Measurements from ENCODE around the gene MAF.

MAF gene

DNA sequence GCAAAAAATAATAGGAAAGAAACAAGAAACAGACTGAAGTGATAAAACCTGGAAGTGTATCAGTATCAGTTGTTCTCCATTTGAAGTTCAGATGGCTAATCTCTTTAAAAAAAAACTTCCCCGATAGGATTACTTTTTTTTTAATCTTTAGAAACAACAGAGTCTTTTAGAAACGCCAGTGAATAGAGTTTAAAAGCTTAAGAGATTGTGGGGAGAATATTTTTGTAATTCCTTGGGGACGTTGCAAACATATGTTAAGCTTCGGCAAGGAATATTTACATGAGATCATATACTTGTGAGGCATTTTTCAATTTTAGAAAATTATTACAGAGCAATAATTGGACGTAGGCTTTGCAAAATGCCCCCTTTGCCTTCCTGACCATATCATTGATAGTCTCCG is 13.2 kb downstream of the MAF start:
- no peak for DNase-seq

DNA sequence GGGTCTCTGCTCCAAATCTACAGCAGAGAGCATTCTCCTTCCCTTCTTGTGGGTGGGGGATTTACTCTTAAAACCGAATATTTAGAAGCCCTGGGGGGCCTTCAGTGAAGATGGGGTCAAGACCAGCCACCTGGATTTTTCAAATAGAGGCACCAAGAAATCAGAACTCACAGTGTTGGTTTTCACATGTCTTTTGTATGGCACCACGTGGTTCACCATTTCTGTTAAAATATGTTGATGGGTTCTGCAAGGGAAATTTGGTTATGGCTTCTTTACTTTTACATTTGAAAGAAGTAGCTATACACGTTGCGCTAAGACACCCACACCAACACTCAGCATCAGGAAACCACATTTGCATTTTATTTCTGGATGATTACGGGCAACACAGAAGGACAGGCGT is 17.7 kb downstream of the MAF start:
- no peak for DNase-seq

DNA sequence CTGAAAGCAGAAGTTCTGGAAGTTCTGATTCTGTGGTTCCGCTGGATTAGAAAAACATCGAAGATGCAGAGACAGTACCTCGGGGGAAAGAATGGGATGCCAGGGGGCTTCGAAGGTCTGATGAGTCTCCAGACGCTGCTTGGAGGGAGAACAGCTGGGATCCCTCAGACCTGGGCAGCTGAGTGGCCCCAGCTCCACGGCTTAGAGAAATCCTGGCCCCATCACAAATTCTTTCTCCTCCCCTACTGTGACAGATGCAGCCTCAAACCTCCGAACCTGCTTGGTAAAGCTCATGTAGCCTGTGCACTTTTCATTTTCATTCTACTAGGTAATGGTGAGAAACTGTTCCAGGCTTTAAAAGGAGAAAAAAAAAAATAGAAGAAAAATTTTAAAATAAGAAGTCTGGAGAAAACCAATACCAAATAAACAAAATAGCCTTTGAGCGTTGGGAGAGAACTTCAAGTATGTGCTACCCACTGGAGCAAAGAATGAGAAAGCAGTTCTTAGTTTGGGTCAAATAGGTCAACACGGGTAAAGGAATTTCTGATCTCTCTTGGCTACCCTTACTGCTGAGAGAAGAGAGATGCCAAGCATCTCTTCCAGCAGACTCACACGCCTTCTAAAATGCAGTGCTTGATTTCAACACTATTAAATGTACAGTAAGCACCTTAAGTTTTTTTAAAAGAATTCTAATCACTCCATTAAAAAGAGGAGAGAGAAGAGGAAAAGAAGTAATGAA is 19.9 kb downstream of the MAF start:
- DNase-seq, result no peak

DNA sequence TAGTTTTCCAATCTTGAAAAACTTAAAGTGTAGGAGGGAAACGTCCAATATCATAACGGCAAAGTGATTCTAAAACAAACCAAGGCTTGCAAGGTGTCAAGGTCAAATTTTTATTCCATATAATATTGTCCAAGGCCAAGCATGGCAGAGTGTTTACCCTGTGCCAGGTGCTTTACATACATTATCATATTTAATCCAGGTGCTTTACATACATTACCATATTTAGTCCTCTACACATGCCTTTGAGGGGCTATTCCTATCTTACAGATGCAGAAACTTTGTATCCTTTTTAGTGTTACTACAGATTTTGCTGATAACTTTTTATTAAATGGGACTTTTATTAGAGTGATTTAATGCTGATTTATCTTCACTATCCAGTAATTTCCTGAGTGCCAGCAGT is 23.9 kb downstream of the MAF start:
- no peak for DNase-seq

DNA sequence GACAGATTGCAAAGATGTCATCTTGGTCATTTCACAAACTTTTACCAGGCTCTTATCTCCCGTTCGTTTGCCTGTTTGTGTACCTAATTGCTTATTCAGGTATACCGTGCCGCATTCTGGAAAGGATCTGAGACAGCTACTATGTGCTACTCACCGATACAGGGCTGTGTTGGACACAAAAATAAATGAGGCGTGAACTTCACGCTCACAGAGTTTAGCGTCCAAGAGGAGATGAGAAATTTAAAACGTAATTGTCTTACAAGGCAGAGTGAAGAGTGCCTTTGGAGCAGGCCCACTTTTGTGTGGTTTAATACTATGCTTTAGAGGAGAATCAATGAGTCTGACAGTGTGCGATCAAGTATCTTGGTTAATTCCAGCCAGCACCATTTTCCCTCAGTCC is 26.7 kb downstream of the MAF start:
- no peak for DNase-seq

DNA sequence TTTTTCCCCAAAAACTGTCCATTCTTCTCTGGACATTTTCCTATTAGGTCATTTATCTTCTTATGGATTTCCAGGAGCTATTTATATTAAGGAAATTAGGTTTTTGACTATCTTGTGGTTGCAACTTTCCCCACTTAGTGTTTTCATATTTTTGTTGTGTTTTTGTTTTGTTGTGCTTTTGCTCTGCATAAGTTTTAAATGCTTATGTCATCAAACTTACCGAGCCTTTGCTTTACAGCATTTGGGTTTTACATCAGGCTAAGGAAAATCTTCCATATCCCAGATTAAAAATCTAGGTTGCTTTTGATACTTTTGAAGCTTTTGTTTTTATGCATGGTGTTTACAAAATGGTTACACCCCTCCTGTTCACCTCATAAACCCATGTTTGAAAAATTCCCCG is 27.5 kb downstream of the MAF start:
- no peak for DNase-seq

DNA sequence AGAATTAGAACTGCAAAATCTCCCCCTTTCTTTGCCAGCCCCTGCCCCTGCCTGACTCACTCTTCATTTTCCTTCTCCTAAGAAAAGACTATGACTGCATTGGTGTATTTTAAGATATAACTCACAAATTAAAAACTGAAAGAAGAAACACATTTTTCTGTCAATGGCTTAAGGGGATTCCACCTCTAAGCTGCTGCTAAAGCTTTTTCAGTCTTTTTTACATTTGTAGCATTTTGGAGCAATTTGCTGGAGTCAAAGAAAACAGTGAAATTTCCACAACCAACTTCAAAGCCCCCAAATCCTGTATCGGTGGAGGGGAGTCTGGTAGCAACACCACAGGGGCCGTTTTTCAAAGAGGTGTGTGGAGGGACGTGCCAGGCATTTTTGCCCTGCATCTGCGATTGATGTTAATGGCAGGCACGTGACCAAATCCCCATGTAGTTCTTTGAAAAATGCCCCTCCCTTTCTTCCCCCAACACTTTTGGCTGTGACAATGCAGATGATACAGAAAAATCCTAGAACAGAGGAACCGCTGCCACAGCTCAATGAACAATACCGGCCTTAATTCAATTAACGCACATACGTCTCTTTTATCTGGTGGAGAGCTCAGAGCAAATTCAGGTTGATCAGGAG is 28.5 kb downstream of the MAF start:
- DNase-seq, result no peak

DNA sequence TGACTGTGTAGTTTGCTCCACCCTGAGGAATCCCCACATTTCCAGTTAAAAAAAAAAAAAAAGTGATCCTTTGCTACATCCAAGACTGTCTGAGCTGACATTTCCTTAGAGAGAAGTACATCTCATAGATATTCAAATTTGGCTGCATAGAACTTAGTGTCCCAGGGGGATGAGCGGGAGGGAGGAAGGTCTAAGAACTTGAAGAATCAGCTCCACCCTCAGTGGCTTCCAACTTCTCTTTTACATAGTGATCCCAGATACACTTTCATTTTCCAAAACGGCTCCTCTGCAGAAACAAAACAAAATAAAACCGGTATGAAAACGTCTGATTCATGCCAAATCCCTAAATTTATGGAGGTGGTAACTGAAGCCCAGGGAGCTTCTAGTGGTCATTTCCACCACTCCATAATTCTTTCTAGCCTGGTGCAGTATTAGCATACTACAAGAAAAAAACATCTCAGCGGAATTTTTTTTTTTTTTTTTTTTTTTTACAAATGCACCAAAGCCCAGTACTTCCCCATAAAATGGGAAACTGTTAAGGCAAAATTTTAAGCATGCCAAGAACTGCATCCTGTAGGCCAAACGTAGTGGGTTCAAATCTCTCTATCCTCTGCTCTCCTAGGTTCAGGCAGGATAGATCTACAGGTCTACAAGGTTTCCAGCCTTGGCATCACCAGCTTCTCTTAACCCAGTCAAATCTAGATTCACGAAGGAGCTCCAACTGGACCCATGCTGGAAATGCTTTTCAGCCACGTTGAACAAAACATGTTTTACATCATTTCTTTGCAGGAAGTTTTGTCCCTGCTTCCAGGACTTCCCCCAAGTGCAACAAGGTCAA is 29.3 kb downstream of the MAF start:
- no peak for DNase-seq

DNA sequence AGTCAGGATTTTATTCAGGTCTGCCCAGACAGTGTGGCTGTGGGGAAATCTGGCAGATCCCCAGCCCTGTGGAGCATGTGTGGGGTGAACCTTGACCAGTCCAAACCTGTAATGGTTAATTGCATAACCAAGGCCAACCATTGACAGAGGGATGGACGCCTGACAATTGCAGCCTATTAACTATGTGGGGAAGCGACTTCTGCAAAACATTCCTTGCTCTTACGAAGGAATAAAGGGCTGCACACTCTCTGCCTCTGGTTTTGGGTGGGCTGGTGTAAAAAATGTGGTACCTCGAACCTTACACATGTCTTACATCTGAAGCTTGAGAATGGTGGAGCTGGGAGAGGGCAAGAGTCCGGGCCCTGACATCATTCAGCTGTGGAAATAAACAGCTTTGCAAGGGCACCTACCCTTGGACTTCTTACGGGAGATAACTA is 35.8 kb downstream of the MAF start:
- no peak for DNase-seq

DNA sequence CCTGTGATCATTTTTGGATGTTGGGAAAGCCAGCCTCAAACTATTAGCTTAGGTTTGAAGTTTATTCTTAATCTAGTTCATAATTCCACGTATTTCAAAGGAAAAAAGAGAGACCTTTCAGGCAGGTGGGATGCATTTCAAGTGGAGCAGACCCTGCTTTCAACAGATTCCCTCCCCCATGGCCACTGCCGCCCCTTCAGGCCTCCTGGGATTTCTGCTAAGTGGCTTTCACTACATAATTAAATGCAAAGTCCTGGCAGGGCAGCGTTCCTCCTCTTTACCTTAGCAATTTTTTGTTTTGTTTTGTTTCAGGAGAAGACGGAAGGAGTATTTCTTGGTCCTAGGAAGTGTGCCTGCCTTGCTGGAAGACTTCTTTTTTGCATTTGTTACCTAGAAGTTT is 36.6 kb downstream of the MAF start:
- DNase-seq, result no peak

DNA sequence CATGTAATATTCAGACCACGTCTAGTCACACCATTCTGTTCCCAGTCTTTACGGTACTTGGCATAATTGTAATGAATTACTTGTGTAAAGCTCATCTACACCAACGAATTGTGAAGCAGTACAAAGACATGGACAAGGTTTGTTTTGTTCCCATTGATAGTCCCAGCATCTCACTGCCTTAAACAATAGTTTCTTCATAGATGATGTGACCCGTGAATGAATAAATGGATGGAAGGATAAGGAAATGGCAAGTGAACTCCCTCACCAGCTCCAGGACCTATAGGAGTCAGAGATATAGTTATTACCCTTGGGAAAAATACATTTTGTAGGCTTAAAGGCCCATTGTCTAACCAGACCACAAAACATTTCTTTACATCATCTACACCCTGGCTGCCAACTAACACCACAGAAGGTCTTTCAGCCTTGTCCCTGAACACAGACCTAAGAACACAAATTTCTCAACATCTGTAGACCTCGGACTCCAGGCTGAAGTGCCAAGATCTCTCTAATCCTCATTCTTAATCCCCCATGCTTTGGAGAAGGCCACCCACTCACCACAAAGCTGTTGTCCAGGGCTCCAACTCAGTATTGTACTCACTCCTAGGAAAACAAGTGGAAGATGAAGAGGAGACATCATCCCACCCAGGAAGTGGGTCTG is 38.2 kb downstream of the MAF start:
- DNase-seq, result no peak

DNA sequence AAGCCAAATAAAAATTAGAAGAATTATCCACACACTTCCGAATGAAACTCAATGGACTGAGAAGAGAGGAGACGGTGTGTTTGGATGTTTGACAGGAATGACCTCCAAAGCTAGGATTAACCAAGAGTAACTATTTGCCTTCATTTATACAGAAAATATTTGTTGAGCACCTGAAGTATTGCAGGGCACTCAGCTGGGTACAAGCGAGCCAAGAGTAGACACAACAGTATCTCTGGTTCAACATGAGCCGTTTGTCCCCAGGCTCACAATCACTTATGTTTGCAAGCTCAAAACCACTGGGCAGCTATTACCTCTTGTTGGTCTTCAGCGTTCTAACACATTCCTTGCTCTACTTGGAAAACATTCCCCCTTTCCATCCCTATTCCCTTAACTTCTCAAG is 38.8 kb downstream of the MAF start:
- no peak for DNase-seq

DNA sequence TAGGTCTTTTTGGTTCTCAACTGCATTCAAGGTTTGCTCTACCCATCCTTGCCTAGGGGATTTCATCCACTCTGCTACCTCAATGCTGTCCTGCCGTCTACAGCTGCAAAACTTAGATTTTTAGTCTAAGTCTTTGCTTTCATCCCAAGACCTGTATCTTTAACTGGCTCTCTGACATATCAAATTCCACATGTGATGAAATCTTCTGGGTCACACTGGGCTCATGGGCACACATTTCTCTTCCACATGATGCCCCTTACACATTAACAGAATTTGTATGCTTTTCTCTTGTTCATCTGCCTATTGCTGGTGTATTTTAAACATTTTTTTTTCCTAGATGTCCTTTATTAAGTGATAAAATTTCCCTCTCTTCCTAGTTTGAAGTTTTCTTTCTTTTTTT is 39.6 kb downstream of the MAF start:
- no peak for DNase-seq

DNA sequence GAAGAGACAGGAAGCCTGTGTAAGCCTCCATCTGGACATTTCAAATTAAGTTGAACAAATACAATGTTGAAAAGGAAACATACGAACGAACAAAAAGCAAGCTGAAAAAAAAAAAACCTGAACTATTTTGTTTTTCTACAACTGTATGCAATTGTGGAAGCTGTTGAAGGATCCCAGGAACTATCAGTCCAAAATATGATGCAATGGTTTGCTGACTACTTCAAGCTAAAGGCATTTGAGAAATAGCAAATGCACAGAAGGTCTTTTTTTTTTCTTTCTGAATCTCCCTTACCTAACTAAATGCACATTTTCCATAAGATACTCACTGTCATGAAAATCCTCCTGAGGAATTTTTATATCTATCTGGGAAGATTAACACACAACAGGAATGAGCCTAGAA is 40.2 kb downstream of the MAF start:
- no peak for DNase-seq

DNA sequence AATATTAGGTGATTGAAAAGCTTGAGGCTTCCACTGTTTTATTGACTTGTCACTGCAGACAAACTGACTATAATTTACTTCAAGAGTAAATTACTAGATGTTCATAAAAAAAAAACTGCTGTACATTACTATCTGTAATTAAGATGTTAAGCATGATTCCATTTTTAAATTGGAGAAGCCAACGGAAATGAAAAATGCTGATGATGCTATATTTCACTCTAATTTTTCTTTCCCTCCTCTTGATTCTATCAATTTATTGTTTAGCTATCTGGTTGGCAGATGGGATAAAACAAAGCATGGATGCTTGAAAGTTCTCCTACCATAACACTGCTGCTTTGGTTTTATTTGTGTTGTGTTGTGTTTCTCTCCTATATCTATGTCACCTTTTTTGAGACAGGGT is 41.0 kb downstream of the MAF start:
- no peak for DNase-seq

DNA sequence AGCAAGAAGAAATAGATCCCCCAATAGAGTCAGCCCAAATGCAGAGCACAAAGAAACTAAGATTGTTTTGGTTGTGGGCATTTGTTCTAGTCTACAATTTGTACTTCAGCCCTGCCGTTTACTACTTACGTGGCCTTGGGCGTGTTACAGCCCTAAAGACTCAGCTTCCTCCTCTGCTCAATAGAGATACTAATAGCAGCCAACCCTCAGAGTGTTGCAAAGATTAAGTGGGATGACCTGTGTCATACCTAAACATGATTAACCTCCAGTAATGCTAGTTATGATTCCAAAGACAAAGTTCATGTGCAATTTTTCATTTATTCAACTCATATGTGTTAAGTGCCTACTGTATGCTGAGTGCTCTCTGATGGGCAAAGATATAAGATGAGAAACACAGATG is 43.1 kb downstream of the MAF start:
- no peak for DNase-seq

DNA sequence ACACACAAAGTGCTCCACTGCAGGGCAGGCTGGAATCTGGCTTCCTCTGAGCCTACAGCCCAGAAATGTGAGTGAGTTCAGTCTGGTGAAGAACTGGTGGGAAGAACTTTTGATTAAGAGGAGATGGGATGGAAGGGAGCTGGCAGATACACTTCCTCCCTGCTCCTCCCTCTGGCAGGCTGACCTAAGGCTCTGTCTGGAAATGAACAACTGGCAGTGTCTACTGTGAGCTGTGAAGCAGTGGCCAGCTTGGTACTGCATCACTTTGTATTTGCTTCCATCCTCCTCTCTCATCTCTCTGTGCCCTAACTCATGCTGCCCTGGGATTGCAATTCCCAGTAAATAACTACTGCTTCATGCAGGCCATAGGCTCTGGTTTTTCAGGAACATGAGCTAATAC is 45.6 kb downstream of the MAF start:
- DNase-seq, result no peak

DNA sequence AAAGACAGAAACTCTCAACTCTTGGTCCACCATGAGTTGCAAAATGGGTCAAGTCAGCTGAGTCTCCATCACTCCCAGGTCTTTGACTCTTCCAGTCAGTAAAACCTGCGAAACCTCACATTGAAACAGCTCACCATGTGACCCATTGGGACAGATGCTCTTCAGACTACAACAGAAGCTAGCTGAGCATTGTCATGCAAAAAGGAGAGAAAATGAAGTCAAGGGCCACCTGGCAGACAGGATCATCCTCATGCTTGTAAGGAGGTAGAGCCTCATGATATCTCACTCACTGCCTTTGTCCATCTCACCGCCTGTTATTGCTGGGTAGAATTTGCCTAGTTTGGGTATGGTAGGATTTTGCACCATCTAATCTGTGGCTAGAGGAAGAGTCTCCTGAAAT is 50.2 kb downstream of the MAF start:
- DNase-seq, result no peak

DNA sequence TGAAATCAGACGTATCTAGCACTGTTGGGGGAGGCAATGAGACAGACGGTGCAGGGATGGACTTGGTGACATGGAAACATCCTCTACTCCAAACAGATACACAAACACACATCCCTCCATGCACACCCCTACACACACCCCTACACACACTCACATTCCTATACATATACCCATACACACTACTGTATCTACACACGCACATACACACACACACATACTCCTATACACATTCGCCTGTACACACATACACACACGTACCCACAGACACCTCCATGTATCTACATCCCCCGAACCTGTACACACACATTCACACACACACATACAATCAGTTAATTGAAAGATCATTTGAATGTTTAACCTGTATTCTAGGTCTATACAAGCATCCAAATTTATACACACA is 53.5 kb downstream of the MAF start:
- no peak for DNase-seq

Measured in NCI-H510A (cell line).